Mesenchymal stem cell (in vitro differentiated cells and primary cell): Measurements from ENCODE around the gene CCL21.
"Not testable (repeated sequence)": the region's sequence is repeated elsewhere in the genome, so short reads cannot be mapped to it uniquely, and the experiment has no call there.

Experiments used
- DNase-seq: peaks from one replicate; pipeline ENCODE4 v3.0.0-alpha.2; 2013
- H2AFZ ChIP-seq: one replicate; pipeline ENCODE4 v1.6.1; 2013; ENCODE audit warnings: low read depth, mild to moderate bottlenecking, control low read depth, inconsistent platforms, low read length, moderate library complexity
- H2AK5ac ChIP-seq: 2 replicates; pipeline ENCODE4 v1.6.1; 2013; ENCODE audit warnings: low read length, moderate library complexity, mild to moderate bottlenecking, inconsistent platforms; ENCODE audit not compliant: severe bottlenecking
- H2BK120ac ChIP-seq: one replicate; pipeline ENCODE4 v1.6.1; 2013; ENCODE audit warnings: low read depth, mild to moderate bottlenecking, inconsistent platforms, low read length, moderate library complexity
- H2BK12ac ChIP-seq, 2 experiments: one replicate each; pipeline ENCODE4 v1.6.1; 2013; ENCODE audit warnings: inconsistent platforms in 2 of 2, low read length in 2 of 2, mild to moderate bottlenecking in 2 of 2, moderate library complexity in 2 of 2, control low read depth in 1 of 2
- H2BK15ac ChIP-seq: one replicate; pipeline ENCODE4 v1.6.1; 2013; ENCODE audit warnings: mild to moderate bottlenecking, low read depth, inconsistent platforms; ENCODE audit not compliant: poor library complexity, severe bottlenecking
- H2BK5ac ChIP-seq: 2 replicates; pipeline ENCODE4 v1.6.1; 2013; ENCODE audit warnings: low read depth, mild to moderate bottlenecking, low read length, control low read depth, inconsistent platforms; ENCODE audit not compliant: poor library complexity, severe bottlenecking
- H3K14ac ChIP-seq, 2 experiments: one replicate each; pipeline ENCODE4 v1.6.1; 2013; ENCODE audit warnings: inconsistent platforms in 2 of 2, low read length in 2 of 2, control low read depth in 1 of 2, mild to moderate bottlenecking in 1 of 2, moderate library complexity in 1 of 2
- H3K18ac ChIP-seq, 2 experiments: one replicate each; pipeline ENCODE4 v1.6.1; 2013; ENCODE audit warnings: inconsistent platforms in 2 of 2, low read length in 2 of 2, control low read depth in 1 of 2, low read depth in 1 of 2, mild to moderate bottlenecking in 1 of 2
- H3K23ac ChIP-seq, 2 experiments: one replicate each; pipeline ENCODE4 v1.6.1; 2013; ENCODE audit warnings: inconsistent platforms in 2 of 2, low read length in 2 of 2, mild to moderate bottlenecking in 2 of 2, moderate library complexity in 2 of 2, control low read depth in 1 of 2
- H3K27ac ChIP-seq: 2 replicates; pipeline ENCODE4 v1.5.1; 2013; ENCODE audit warnings: mild to moderate bottlenecking, moderate library complexity, low read length, control low read depth, inconsistent platforms; ENCODE audit not compliant: poor library complexity, severe bottlenecking
- H3K27me3 ChIP-seq, 2 experiments: 2 replicates each; pipeline versions ENCODE4 v1.6.1 to v1.7.0; 2013; ENCODE audit warnings: low read length in 2 of 2, mild to moderate bottlenecking in 2 of 2, moderate library complexity in 2 of 2, control low read depth in 1 of 2, inconsistent platforms in 1 of 2; ENCODE audit not compliant: control insufficient read depth in 1 of 2, insufficient read depth in 1 of 2
- H3K36me3 ChIP-seq, 2 experiments: 2 replicates each; pipeline versions ENCODE4 v1.6.1 to v1.7.0; 2013; ENCODE audit warnings: low read length in 2 of 2, control low read depth in 1 of 2, inconsistent platforms in 1 of 2, low read depth in 1 of 2, mild to moderate bottlenecking in 1 of 2; ENCODE audit not compliant: insufficient read depth in 2 of 2, control insufficient read depth in 1 of 2
- H3K4ac ChIP-seq, 2 experiments: one replicate each; pipeline ENCODE4 v1.6.1; 2013; ENCODE audit warnings: inconsistent platforms in 2 of 2, low read length in 2 of 2, mild to moderate bottlenecking in 2 of 2, moderate library complexity in 2 of 2, control low read depth in 1 of 2, low read depth in 1 of 2
- H3K4me1 ChIP-seq: 2 replicates; pipeline ENCODE4 v1.6.1; 2013; ENCODE audit warnings: low read depth, low read length, control low read depth; ENCODE audit not compliant: control insufficient read depth, insufficient read depth
- H3K4me2 ChIP-seq: 2 replicates; pipeline ENCODE4 v1.6.1; 2013; ENCODE audit warnings: low read length, mild to moderate bottlenecking, inconsistent platforms; ENCODE audit not compliant: poor library complexity, severe bottlenecking
- H3K4me3 ChIP-seq, 2 experiments: 2 replicates each; pipeline versions ENCODE4 v1.5.1 to v1.7.0; 2013; ENCODE audit warnings: low read length in 2 of 2, mild to moderate bottlenecking in 2 of 2, control low read depth in 1 of 2, low read depth in 1 of 2; ENCODE audit not compliant: insufficient read depth in 1 of 2
- H3K79me1 ChIP-seq: replicated peaks from 2 replicates; pipeline ENCODE4 v1.6.1; 2013; ENCODE audit warnings: mild to moderate bottlenecking, control low read depth, low read length, inconsistent platforms; ENCODE audit not compliant: poor library complexity, severe bottlenecking
- H3K9ac ChIP-seq: 2 replicates; pipeline ENCODE4 v1.7.0; 2013; ENCODE audit warnings: mild to moderate bottlenecking, low read length, moderate library complexity
- H3K9me3 ChIP-seq: 2 replicates; pipeline ENCODE4 v1.7.0; 2013; ENCODE audit warnings: mild to moderate bottlenecking, low read length; ENCODE audit not compliant: control insufficient read depth
- H4K8ac ChIP-seq: one replicate; pipeline ENCODE4 v1.6.1; 2013; ENCODE audit warnings: inconsistent platforms, mild to moderate bottlenecking, low read length, moderate library complexity
- H4K91ac ChIP-seq: one replicate; pipeline ENCODE4 v1.6.1; 2013; ENCODE audit warnings: mild to moderate bottlenecking, low read length, inconsistent platforms
- WGBS: methylation state at CpG from one replicate; pipeline ENCODE4 v1.1.7; 2013; ENCODE audit warnings: mixed read lengths; 5-methylcytosine and 5-hydroxymethylcytosine counted together

CCL21 gene

GRCh38 chr9:34744295-34745221 lies 34.6 kb upstream of the CCL21 start:
- H2BK12ac ChIP-seq = no peak overlapping the region
- H2AFZ ChIP-seq = no peak overlapping the region
- H3K27me3 ChIP-seq = peaks cover 0 to 4% of the 10 kb centered on the region in 2 experiments
- H2BK15ac ChIP-seq = no peak overlapping the region
- peak overlapping the region in 1 of 2 experiments; percentile 48 for H3K4me3 ChIP-seq
- no peak overlapping the region for H2BK5ac ChIP-seq
- no peak overlapping the region for H2BK120ac ChIP-seq
- peak; percentile 54 for DNase-seq
- no peak overlapping the region for H3K14ac ChIP-seq
- no peaks in the 10 kb centered on the region for H3K36me3 ChIP-seq
- no peak overlapping the region for H2AK5ac ChIP-seq
- H3K23ac ChIP-seq = no peak overlapping the region
- no peak overlapping the region for H3K4me2 ChIP-seq
- H4K8ac ChIP-seq = no peak overlapping the region
- no peak overlapping the region for H3K4ac ChIP-seq
- no peak overlapping the region for H3K18ac ChIP-seq
- peaks cover 5% of the 10 kb centered on the region for H3K9me3 ChIP-seq
- no peaks in the 10 kb centered on the region for H3K79me1 ChIP-seq
- 94% methylated on average over 2 of the region's 2 CpGs for WGBS
- peak overlapping the region; percentile 13 for H3K9ac ChIP-seq
- no peak overlapping the region for H4K91ac ChIP-seq
- H3K27ac ChIP-seq = no peak overlapping the region
- no peaks in the 10 kb centered on the region for H3K4me1 ChIP-seq

DNA sequence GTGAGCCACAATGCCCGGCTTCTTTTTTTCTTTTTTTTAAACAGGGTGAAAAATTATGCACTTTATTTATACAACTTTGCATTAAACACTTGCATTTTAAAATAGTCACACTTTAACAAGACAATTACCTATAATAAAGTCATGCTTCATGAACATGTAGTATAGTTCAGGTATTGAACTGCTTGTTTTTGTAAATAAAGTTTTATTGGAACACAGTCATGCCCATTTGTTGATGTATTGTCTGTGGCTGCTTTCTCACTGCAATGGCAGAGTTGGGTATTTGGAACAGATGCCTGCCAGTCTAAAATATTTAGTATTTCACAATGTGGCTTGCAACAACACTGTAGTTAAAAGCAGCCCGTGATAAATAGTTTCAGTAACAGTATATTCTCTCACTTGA lies 32.8 kb upstream of the CCL21 start:
- Histone ChIP-seq H2AK5ac (no peak overlapping the region), H3K27ac (no peak overlapping the region), H3K9ac (no peak overlapping the region), H2BK5ac (no peak overlapping the region), H3K9me3 (peaks cover 5% of the 10 kb centered on the region), H3K4me2 (no peak overlapping the region), H3K23ac (no peak overlapping the region), H2BK15ac (no peak overlapping the region), H3K4me3 (no peak overlapping the region), H2BK12ac (no peak overlapping the region), H3K4ac (no peak overlapping the region), H2AFZ (no peak overlapping the region), H3K36me3 (no peaks in the 10 kb centered on the region), H3K14ac (no peak overlapping the region), H3K4me1 (no peaks in the 10 kb centered on the region), H4K91ac (no peak overlapping the region), H3K18ac (no peak overlapping the region), H3K79me1 (no peaks in the 10 kb centered on the region), H3K27me3 (no peaks in the 10 kb centered on the region), H4K8ac (no peak overlapping the region), H2BK120ac (no peak overlapping the region)
- 100% methylated on average over 1 of the region's 2 CpGs for WGBS
- DNase-seq = no peak

- H3K79me1 ChIP-seq = no peaks in the 10 kb centered on the region
- 64% methylated on average over 5 of the region's 6 CpGs for WGBS
- no peak overlapping the region for H2BK5ac ChIP-seq
- H2BK15ac ChIP-seq = no peak overlapping the region
- H3K4me2 ChIP-seq = no peak overlapping the region
- DNase-seq = peak; percentile 27
- no peak overlapping the region for H3K14ac ChIP-seq
- no peak overlapping the region for H3K27ac ChIP-seq
- no peaks in the 10 kb centered on the region for H3K36me3 ChIP-seq
- no peak overlapping the region for H3K9ac ChIP-seq
- no peak overlapping the region for H3K4ac ChIP-seq
- H3K4me1 ChIP-seq = no peaks in the 10 kb centered on the region
- no peak overlapping the region for H3K18ac ChIP-seq
- H3K27me3 ChIP-seq = no peaks in the 10 kb centered on the region
- H4K8ac ChIP-seq = no peak overlapping the region
- no peak overlapping the region for H4K91ac ChIP-seq
- no peak overlapping the region for H2BK120ac ChIP-seq
- no peak overlapping the region for H3K4me3 ChIP-seq
- no peak overlapping the region for H3K23ac ChIP-seq
- H2AFZ ChIP-seq = no peak overlapping the region
- no peak overlapping the region for H2AK5ac ChIP-seq
- peaks cover 3% of the 10 kb centered on the region for H3K9me3 ChIP-seq
- no peak overlapping the region for H2BK12ac ChIP-seq
Observed at GRCh38 chr9:34741628-34742027, 31.7 kb upstream of the CCL21 start.

- H2AK5ac ChIP-seq, H3K23ac ChIP-seq, H3K9me3 ChIP-seq, H2BK120ac ChIP-seq, H4K8ac ChIP-seq, H3K79me1 ChIP-seq, H2AFZ ChIP-seq, H2BK5ac ChIP-seq, H3K4me1 ChIP-seq, H3K36me3 ChIP-seq, H2BK15ac ChIP-seq, H2BK12ac ChIP-seq, H3K27me3 ChIP-seq, H3K4ac ChIP-seq, DNase-seq, H3K14ac ChIP-seq, H3K9ac ChIP-seq, H3K27ac ChIP-seq, H3K4me2 ChIP-seq, H3K18ac ChIP-seq, H3K4me3 ChIP-seq, H4K91ac ChIP-seq: not testable (repeated sequence)
- 96% methylated on average over 21 of the region's 27 CpGs for WGBS
Observed at GRCh38 chr9:34740176-34740575, 30.2 kb upstream of the CCL21 start.
